ENCODE measurements around the gene PHLDB1. TPM values are rescaled to one million over a fixed set of nuclear protein-coding genes. Genes with fewer than 3 reads are reported as not detected.

Gene PHLDB1
- total RNA-seq, 1 experiment from 2014 or later, result 37.1 TPM

- TF ChIP-seq CTCF (IDR thresholded peaks at IDR 0.05; ENCODE audit: unreplicated experiment), result no peak
- no TSS peak for BruUV-seq (replicated peaks)
- intact Hi-C loops (cut with micrococcal nuclease; ENCODE audit: unreplicated experiment), result loop anchor here (5.0 kb wide), 1 partner anchor 49 kb away; the partner anchor contains the start of gene PHLDB1
- no peaks in the 10 kb centered on the region for H3K9me3 Mint-ChIP-seq (ENCODE audit: low read depth, unreplicated experiment)
- no peaks in the 10 kb centered on the region for H3K4me1 Mint-ChIP-seq (ENCODE audit: low read depth, unreplicated experiment)
- no peaks in the 10 kb centered on the region for H3K27me3 Mint-ChIP-seq (ENCODE audit: unreplicated experiment)
- CTCF ChIA-PET, result interaction anchor here (1.1 kb wide), 1 partner anchor 34 kb away, joined by 3 read pairs; no protein-coding TSS in a partner anchor
- H3K27ac Mint-ChIP-seq (ENCODE audit: unreplicated experiment), result no peak overlapping the region
- no peak overlapping the region for H3K4me3 Mint-ChIP-seq (ENCODE audit: low read depth, unreplicated experiment)
- H3K36me3 Mint-ChIP-seq (ENCODE audit: insufficient read depth, unreplicated experiment), result peaks cover 15% of the 10 kb centered on the region
- DNase-seq, result no peak
Measured at GRCh38 chr11:118656563-118657165, 49.2 kb downstream of the PHLDB1 start.

GRCh38 chr11:118657238-118657637, 49.8 kb downstream of the PHLDB1 start:
- H3K27ac Mint-ChIP-seq (ENCODE audit: unreplicated experiment), result no peak overlapping the region
- no peaks in the 10 kb centered on the region for H3K9me3 Mint-ChIP-seq (ENCODE audit: low read depth, unreplicated experiment)
- intact Hi-C loops (cut with micrococcal nuclease; ENCODE audit: unreplicated experiment), result loop anchor here (5.0 kb wide), 1 partner anchor 50 kb away; the partner anchor contains the start of gene PHLDB1

GRCh38 chr11:118657709-118658428, 50.5 kb downstream of the PHLDB1 start:
- CTCF ChIA-PET, result interaction anchor here (1.1 kb wide), 1 partner anchor 35 kb away, joined by 3 read pairs; no protein-coding TSS in a partner anchor
- Mint-ChIP-seq H3K27me3 (ENCODE audit: unreplicated experiment) (no peaks in the 10 kb centered on the region), H3K4me3 (ENCODE audit: low read depth, unreplicated experiment) (no peak overlapping the region), H3K36me3 (ENCODE audit: insufficient read depth, unreplicated experiment) (peaks cover 10% of the 10 kb centered on the region), H3K9me3 (ENCODE audit: low read depth, unreplicated experiment) (no peaks in the 10 kb centered on the region), H3K27ac (ENCODE audit: unreplicated experiment) (no peak overlapping the region), H3K4me1 (ENCODE audit: low read depth, unreplicated experiment) (no peaks in the 10 kb centered on the region)
- BruUV-seq (replicated peaks), result no TSS peak
- DNase-seq, result no peak
- no peak for TF ChIP-seq CTCF (IDR thresholded peaks at IDR 0.05; ENCODE audit: unreplicated experiment)
- intact Hi-C loops (cut with micrococcal nuclease; ENCODE audit: unreplicated experiment), result loop anchor here (5.0 kb wide), 1 partner anchor 51 kb away; the partner anchor contains the start of gene PHLDB1

More at GRCh38 chr11:118657238-118657637, 49.8 kb downstream of the PHLDB1 start:
- TF ChIP-seq CTCF (IDR thresholded peaks at IDR 0.05; ENCODE audit: unreplicated experiment), result no peak
- DNase-seq, result no peak
- no peak overlapping the region for H3K4me3 Mint-ChIP-seq (ENCODE audit: low read depth, unreplicated experiment)
- no peaks in the 10 kb centered on the region for H3K27me3 Mint-ChIP-seq (ENCODE audit: unreplicated experiment)
- H3K4me1 Mint-ChIP-seq (ENCODE audit: low read depth, unreplicated experiment), result no peaks in the 10 kb centered on the region
- no TSS peak for BruUV-seq (replicated peaks)
- CTCF ChIA-PET, result interaction anchor here (1.1 kb wide), 1 partner anchor 35 kb away, joined by 3 read pairs; no protein-coding TSS in a partner anchor
- peaks cover 14% of the 10 kb centered on the region for H3K36me3 Mint-ChIP-seq (ENCODE audit: insufficient read depth, unreplicated experiment)

GRCh38 chr11:118658429-118659313, 51.3 kb downstream of the PHLDB1 start:
- TF ChIP-seq CTCF (IDR thresholded peaks at IDR 0.05; ENCODE audit: unreplicated experiment), result no peak
- no peak overlapping the region for H3K27ac Mint-ChIP-seq (ENCODE audit: unreplicated experiment)
- H3K9me3 Mint-ChIP-seq (ENCODE audit: low read depth, unreplicated experiment), result no peaks in the 10 kb centered on the region
- H3K4me1 Mint-ChIP-seq (ENCODE audit: low read depth, unreplicated experiment), result no peaks in the 10 kb centered on the region
- CTCF ChIA-PET, result interaction anchor here (1.4 kb wide), 1 partner anchor 52 kb away, joined by 4 read pairs; the partner anchor contains the start of gene PHLDB1
- intact Hi-C loops (cut with micrococcal nuclease; ENCODE audit: unreplicated experiment), result loop anchor here (5.0 kb wide), 1 partner anchor 51 kb away; the partner anchor contains the start of gene PHLDB1
- H3K4me3 Mint-ChIP-seq (ENCODE audit: low read depth, unreplicated experiment), result no peak overlapping the region
- no peaks in the 10 kb centered on the region for H3K27me3 Mint-ChIP-seq (ENCODE audit: unreplicated experiment)
- H3K36me3 Mint-ChIP-seq (ENCODE audit: insufficient read depth, unreplicated experiment), result peaks cover 10% of the 10 kb centered on the region
- DNase-seq, result peak; percentile 19
- no TSS peak for BruUV-seq (replicated peaks)
